ENCODE results near the gene MRGPRX3.
"Not testable (repeated sequence)": the region's sequence is repeated elsewhere in the genome, so short reads cannot be mapped to it uniquely, and the experiment has no call there.

Gene MRGPRX3

DNA sequence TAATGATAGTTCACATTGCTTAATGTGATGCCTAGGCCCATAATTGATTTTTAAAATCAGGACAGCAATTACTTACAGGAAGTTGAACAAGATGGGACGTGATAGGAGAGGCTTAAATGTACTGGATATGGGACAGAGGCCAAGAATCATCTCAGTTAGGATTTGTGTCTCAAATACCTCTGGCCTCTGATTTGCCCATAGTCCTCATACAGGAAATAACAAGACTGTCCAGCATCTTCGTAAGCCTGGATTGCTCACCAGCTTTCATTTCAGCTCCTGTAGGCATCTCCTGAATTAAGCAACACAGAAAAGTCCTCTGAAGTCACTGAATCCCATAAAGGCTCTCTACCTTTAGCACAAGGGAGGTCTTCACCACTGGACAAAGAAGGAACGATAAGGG lies at the start of gene MRGPRX3:
TSS of gene MRGPRX3 (plus strand) at position 231 of the 400 bp plus-strand sequence. CDS start 4,632 bp downstream, outside the sequence.
- DNase-seq = no peak

DNA sequence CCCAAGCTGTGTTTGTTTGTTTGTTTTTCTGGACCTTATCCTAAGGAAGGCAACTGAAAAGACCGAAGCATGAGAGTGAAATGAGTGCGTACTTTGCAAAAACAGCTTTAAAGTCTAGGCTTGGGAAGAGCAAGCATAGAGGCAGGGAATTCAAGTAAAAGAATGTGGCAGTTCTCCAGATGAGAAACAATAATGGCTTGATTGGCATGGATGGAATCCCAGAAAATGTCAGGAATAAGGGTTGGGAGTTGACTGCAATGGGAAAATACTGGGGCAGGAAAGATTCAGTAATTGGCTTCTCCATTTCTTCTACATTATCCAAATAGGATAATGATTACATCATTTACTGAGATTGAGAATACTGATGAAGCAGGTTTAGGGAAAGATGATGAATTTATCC lies 44.0 kb upstream of the MRGPRX3 start:
- DNase-seq = no peak

DNA sequence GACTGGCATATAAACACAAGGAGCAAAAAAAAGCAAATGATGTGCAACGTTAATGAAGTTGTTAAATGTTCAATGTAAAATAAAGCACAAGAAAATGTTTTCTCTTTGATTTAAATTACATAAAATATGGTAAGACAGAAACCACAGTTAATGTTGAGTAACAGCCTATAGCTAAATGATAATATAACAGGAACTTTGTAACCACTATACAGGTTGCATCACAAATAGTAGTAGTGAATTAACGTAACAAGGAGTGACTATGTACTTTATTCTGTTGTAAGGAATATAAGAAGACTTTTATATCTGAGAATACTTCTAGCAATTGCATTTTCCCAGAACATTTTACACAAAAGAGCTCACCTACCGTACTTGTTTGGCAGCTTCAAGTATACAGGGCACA lies 43.4 kb upstream of the MRGPRX3 start:
- DNase-seq = no peak

DNA sequence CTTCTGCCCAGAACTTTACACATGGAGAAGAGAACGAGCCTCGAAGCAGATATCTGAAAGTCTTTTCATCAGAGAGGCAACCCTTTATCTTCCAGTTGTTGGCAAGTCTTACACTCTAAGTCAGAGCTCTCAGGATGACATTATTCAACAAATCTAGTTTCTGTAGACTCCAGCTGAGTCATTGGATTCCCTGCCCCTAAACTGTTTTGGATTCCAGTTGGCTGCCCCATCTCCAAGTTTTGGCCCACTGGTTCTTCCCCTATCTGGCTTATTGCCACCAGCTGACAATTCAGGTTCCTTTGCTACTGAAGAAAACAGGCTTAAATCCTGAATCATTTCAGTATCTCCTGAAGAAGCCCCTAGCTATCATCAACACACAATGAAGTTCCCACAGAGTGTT lies 40.6 kb upstream of the MRGPRX3 start:
- DNase-seq = no peak

DNA sequence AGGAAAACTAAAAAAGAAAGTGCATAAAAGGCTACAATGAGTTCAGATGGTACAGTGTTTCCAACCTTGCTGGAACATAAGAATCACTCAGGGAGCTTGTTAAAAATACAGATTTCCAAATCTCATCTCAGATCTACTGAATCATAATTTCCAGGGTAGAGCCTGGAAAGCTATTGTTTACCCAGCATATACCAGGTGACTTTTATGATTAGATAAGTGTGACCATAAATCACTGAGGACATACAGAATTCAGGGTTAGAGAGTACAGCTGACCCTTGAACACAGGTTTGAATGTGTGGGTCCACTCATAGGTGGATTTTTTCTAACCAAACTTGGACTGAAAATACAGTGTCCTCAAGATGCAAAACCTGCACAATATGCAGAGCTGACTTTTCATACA lies 38.4 kb upstream of the MRGPRX3 start:
- DNase-seq = peak in 1 of 3 experiments; percentile 27

DNA sequence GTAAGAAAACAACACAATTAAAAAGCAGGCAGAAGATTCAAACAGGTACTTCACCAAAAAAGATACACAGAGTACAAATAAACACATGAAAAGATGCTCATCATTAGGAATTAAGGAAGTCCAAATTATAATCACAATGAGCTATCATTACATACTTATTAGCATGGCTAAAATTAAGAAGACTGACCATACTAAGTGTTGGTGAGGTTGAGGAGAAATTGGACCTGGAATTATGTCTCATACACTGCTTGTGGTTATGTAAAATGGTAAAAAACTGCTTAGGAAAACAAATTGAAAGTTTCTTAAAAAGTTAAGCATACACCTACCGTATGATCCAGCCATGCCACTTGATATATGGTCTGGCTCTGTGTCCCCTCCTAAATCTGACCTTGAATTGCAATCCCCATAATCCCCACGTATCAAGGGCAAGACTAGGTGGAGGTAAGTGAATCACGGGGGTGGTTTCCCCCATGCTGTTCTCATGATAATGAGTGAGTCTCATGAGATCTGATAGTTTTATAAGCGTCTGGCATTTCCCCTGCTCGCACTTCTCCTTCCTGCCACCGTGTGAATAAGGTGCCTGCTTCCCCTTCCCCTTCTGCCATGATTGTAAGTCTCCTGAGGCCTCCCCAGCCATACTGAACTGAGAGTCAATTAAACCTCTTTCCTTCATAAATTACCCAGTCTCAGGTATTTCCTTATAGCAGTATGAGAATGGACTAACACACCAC lies 31.3 kb upstream of the MRGPRX3 start:
- DNase-seq = no peak

DNA sequence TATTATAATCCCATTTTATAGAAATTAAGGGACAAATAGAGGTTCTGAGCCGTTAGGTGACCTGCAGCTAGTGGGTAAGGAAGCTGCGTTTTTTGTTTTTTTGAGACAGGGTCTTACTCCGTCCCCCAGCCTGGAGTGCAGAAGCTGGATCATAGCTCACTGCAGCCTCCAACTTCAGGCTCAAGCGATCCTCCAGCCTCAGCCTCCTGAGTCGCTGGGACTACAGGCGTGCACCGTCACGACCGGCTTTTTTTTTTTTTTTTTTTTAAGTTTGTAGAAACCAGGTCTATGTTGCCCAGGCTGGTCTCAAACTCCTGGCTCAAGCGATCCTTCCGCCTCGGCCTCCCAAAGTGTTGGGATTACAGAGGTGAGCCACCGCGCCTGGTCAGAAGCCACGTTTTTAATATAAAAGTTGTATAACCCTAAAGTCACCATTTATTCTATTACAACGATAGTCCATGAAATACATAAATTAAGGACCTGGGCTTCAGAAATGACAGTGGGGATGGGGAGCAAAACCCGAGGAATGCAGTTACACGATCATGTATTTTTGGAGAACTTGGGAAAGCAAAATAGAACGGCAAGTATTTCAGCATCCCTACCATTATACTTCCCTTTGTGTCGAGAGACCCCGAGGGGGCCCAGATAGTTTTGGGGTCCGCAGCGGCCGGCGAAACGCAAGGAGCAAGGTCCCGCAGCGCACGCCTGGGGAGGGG lies 27.1 kb upstream of the MRGPRX3 start:
- peak in 2 of 3 experiments; percentile 35 to 58 for DNase-seq

DNA sequence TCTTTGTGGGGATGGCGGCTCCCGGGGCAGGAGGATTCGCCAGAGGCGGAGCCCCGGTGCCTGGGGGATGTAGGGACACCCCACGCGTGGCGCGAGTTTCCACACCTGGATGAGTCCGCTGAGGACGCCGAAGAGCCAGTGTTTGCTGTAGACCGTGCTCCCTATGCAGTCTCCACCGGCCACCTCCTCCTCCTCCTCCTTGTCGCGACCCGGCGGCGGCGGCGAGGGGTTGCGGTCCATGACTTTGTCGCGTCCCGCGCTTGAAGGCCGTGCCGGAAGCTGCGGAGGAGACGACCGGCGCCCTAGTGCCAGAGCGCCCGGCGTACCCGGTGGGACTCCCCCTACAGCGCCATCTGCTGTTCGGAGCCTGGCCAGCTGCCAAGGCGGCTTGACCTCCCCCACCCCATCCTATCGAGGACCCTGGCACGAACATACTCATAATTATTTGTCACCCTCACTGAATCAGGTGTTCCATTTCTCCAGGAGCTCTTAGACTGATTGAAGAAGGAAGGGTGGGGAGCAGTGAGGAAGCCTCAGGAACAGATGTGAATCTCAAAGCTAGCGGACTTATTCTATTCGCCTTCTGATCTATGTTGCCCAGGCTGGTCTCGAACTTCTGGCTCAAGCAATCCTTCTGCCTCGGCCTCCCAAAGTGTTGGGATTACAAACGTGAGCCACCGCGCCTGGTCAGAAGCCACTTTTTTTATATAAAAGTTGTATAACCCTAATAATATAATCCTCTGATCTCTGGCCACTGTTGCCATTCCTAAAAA lies 26.4 kb upstream of the MRGPRX3 start, which contains the start of gene SAAL1:
TSS of gene SAAL1 (minus strand) at position 281 of the 773 bp plus-strand sequence. CDS start at position 240, 41 bp downstream.
- DNase-seq = peak; percentile 82 to 91 (median 90)

DNA sequence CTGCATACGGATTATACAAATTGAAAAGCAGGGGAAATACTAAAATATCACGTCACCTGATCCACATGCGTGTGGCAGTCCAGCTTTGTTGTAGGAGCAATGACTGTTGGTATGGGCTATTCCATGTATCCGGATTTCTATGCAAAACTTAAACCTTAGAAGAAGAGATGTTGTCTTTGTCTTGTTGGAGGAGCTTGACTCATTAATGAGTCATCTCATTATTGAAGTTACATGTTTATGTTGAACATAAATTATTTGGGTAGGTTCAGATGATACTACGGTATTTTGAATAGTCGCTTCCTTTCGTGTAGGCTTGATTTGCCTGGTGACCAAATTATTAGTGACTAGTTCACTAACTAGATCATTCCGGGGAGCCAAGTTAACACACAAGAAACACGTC lies 25.7 kb upstream of the MRGPRX3 start:
- DNase-seq = no peak

DNA sequence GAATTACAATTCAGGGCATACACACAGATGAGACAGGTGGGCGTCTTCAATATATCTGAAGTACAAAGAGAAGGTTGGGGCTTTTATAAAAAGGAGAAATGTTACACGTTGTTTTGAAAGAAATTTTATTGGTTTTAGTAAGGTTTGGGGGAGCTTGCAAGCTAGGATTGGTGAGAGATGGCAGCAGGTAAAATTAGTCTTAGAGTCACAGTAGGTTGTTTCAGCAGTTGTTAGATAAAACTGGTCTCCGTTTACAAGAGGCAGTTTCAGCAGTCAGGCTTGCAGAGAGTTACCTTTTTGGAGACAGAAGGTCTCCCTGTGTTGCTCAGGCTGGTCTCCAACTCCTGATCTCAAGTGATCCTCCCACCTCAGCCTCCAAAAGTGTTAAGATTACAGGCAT lies 24.1 kb upstream of the MRGPRX3 start:
- no peak for DNase-seq

DNA sequence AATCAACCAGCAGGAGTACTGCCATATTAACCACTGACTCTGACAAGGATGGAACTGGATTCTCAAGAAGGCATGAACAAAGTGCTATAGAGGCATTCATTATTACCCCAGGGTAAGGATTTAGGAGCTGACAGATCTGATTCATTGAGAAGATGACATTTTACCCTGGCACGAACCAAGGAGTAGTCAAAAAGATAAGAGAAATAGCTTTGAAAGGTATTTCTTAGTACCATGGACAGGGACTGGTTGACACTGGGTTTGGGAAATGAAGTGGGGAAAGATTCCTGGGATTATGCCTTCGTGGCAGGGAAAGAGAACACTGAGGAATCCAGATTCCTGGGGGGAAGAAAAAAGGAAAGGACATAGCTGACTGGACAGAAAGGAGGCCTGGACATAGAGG lies 21.4 kb upstream of the MRGPRX3 start:
- no peak for DNase-seq

DNA sequence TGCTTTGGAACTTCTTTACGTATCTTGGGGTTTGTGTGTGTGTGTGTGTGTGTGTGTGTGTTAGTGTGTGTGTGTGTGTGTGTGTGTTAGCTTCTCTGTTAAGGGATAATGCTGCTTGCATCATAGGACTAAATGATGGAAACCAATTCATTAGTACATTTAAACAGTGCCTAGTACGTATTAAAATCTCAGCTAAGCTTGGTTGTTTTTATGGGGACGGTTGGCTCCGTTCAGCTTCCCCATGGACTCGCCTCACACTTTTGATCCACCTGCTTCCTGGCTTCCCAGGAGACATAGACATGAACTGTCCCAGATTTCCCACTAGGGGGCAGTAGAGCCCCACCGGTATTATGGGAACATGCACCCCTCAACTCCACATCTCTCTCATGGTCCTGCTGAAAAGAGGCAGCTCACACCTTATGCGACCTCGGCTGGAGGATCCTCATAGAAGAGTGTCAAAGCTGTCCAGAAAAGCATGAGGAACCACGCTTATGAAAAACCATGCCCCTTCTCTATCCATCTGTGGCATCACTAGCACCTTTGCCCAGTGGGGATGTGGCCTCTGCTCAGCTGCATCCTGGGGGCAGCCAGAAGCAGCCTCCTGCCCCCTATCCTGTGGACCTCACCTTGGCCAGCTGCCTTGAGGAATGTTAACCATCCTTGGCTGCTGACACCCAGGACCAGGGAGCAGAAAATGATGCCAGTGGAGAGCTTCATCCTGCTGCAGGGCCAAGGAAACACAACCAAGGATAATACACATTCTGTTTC lies 16.8 kb upstream of the MRGPRX3 start:
- peak; percentile 54 to 86 (median 82) for DNase-seq

DNA sequence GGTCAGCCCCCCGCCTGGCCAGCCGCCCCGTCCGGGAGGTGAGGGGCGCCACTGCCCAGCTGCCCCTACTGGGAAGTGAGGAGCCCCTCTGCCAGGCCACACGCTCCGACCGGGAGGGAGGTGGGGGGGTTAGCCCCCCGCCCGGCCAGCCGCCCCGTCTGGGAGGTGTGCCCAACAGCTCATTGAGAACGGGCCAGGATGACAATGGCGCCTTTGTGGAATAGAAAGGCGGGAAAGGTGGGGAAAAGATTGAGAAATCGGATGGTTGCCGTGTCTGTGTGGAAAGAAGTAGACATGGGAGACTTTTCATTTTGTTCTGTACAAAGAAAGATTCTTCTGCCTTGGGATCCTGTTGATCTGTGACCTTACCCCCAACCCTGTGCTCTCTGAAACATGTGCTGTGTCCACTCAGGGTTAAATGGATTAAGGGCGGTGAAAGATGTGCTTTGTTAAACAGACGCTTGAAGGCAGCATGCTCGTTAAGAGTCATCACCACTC lies 11.0 kb upstream of the MRGPRX3 start:
- DNase-seq = not testable (repeated sequence)

DNA sequence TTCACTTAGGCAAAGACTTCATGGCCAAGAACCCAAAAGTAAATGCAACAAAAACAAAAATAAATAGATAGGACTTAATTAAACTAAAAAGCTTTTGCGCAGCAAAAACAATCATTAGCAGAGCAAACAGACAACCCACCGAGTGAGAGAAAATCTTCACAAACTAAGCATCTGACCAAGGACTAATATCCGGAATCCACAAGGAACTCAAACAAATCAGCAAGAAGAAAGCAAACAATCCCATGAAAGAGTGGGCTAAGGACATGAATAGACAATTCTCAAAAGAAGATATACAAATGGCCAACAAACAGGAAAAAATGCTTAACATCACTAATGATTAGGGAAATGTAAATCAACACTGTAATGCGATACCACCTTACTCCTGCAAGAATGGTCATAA lies 1.3 kb upstream of the MRGPRX3 start:
- not testable (repeated sequence) for DNase-seq

DNA sequence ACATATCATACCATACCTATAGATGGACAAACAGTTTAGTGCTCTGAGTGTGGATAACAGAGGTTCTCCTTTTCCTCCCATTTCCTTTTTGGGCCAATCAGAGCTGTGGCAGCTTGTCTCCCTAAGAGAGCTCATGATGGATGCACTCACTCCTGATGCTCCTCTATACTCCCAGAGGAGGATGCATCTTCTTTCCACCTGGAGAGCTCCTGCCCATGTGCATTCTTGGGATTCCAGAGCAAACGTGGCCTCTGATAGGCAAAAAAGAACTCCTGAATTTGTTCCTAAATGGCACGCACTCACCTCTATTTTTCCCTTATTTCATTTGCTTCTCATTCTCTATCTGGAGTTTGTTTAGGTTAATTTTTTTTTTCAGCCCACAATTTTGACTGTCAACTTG lies 2.9 kb downstream of the MRGPRX3 start:
- DNase-seq = no peak

DNA sequence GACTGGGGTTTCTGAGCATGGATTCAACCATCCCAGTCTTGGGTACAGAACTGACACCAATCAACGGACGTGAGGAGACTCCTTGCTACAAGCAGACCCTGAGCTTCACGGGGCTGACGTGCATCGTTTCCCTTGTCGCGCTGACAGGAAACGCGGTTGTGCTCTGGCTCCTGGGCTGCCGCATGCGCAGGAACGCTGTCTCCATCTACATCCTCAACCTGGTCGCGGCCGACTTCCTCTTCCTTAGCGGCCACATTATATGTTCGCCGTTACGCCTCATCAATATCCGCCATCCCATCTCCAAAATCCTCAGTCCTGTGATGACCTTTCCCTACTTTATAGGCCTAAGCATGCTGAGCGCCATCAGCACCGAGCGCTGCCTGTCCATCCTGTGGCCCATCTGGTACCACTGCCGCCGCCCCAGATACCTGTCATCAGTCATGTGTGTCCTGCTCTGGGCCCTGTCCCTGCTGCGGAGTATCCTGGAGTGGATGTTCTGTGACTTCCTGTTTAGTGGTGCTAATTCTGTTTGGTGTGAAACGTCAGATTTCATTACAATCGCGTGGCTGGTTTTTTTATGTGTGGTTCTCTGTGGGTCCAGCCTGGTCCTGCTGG lies 4.9 kb downstream of the MRGPRX3 start:
- DNase-seq = no peak

DNA sequence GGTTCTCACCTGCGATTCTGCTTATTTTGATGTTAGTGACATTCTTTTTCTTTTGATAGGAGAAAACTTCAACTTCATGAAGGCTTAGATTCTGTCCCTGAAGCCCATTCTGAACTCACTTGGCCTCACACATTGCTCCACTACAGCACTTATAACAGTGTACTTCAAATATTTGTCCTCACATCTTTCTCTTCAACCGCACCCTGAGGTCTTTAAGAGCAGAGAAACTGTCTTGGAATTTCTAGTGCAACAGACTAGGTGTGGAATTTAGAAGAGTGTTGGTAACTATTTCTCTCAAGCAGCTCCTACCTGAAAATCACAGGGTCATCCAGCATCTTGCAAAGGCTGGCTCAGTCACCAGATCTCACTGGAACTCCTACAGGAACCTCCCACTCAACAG lies 7.8 kb downstream of the MRGPRX3 start:
- no peak for DNase-seq

DNA sequence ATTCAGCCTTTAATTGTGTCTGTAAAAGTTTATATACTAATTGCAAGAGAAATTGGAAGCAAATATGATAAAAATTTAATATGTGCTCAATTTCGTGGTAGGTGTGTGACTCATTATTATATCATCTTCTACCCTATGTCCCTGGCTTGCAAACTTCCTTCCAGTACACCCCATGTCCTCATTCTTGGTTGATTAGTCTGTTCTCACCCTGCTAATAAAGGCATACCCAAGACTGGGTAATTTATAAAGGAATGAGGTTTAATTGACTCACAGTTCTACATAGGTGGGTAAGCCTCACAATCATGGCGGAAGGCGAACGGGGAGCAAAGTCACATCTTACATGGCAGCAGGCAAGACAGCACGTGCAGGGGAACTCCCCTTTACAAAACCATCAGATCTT lies 11.9 kb downstream of the MRGPRX3 start:
- no peak for DNase-seq

DNA sequence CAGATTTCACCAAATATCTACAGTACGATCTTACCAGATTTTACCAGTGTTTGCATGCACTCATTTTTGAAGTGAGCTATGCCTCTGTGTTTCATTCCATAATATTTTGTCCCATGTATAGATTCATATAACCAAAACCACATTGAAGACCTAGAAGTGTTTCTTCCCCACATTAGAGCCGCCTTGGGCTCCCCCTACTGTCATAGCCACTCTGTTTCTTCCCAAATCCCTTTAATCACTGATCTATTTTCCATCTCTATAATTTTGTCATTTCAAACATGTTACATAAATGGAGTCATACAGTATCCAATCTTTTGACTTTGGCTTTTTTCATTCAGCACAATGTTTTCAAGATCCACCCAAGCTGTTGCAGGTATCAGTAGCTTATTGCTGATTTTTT lies 12.7 kb downstream of the MRGPRX3 start:
- DNase-seq = peak in 1 of 3 experiments; percentile 8

DNA sequence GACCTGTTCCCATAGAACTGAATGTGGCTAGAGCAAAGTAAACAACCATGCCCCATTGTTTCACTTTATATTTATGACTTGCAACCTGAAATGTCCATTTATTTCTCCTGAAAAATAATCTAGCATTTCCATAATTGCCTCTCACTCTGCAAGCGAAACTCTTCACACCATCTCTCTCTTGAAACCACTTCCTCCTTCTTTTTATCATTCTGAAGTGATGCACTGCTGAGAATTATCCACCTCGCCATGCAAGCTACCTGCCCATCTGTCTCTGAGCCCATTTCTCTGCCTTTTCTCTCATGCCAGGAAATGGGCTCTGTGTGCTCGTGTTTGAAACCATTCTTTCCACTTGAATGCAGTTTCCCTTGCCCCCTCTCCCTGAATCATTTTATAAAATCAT lies 13.5 kb downstream of the MRGPRX3 start:
- DNase-seq = no peak

DNA sequence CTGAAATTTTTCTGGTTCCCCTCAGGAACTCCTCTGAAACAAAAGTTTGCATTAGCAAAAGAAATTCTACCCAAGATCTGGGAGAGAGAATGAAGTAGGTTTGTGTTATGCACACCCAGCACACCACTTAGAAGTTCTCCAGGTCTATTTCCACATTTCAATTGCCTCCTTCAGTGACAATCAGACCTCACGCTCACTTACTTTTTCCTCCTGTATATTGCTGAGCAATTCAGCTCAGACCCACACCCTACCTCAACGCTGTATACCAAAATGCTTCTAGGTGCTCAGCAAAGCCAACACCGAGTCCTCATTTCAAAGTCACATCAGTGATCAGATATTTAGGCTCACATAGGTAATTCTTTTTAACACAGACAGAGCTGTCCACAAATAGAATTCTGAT lies 19.2 kb downstream of the MRGPRX3 start:
- DNase-seq = no peak

DNA sequence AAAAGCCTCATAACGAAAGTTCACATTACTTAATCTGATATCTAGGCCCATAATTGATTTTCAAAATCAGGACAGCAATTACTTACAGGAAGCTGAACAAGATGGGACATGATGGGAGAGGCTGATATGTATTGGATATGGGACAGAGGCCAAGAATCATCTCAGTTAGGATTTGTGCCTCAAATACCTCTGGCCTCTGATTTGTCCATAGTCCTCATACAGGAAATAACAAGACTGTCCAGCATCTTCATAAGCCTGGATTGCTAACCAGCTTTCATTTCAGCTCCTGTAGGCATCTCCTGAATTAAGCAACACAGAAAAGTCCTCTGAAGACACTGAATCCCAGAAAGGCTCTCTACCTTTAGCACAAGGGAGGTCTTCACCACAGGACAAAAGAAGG lies 36.0 kb downstream of the MRGPRX3 start:
- DNase-seq = no peak

All from NCI-H1417 (cell line).